ENCODE measurements around the gene CFAP65. TPM values are rescaled to one million over a fixed set of nuclear protein-coding genes. Genes with fewer than 3 reads are reported as not detected.

The CFAP65 gene
- total RNA-seq, 1 donor from 2014 or later = not detected

GRCh38 chr2:218961229-218961628 lies 80.1 kb downstream of the CFAP65 start:
- no peak for ATAC-seq
- peaks cover 87% of the 10 kb centered on the region for H3K27me3 ChIP-seq
- TF ChIP-seq CTCF (IDR thresholded peaks at IDR 0.05) = no peak
- no peaks in the 10 kb centered on the region for H3K9me3 ChIP-seq
- H3K36me3 ChIP-seq = no peaks in the 10 kb centered on the region
- H3K27ac ChIP-seq = no peak overlapping the region
- DNase-seq = no peak
- peaks cover 3% of the 10 kb centered on the region for H3K4me1 ChIP-seq
- intact Hi-C loops (cut with DNase I) = no loop called here
- no peak overlapping the region for H3K4me3 ChIP-seq

GRCh38 chr2:218960309-218961165 lies 80.8 kb downstream of the CFAP65 start:
- Histone ChIP-seq H3K4me1 (peaks cover 3% of the 10 kb centered on the region), H3K4me3 (no peak overlapping the region), H3K27ac (no peak overlapping the region), H3K9me3 (no peaks in the 10 kb centered on the region), H3K36me3 (no peaks in the 10 kb centered on the region), H3K27me3 (peaks cover 86% of the 10 kb centered on the region)
- TF ChIP-seq CTCF (IDR thresholded peaks at IDR 0.05) = no peak
- DNase-seq = no peak
- intact Hi-C loops (cut with DNase I) = no loop called here
- no peak for ATAC-seq

GRCh38 chr2:218959761-218960308 lies 81.5 kb downstream of the CFAP65 start:
- Histone ChIP-seq H3K27ac (no peak overlapping the region), H3K4me3 (peak overlapping the region; percentile 23), H3K36me3 (no peaks in the 10 kb centered on the region), H3K27me3 (peaks cover 79% of the 10 kb centered on the region), H3K4me1 (peaks cover 3% of the 10 kb centered on the region), H3K9me3 (no peaks in the 10 kb centered on the region)
- DNase-seq (no peak), ATAC-seq (no peak)
- intact Hi-C loops (cut with DNase I) = no loop called here
- TF ChIP-seq CTCF (IDR thresholded peaks at IDR 0.05) = no peak

GRCh38 chr2:218959141-218959731 lies 82.1 kb downstream of the CFAP65 start, which contains the start of gene CDK5R2:
Gene CDK5R2, plus strand, starts transcription at chr2:218959666. Its CDS starts 155 bp downstream, at chr2:218959821.
- Histone ChIP-seq H3K4me1 (peaks cover 3% of the 10 kb centered on the region), H3K27ac (no peak within 1 kb of the TSS), H3K4me3 (peak within 1 kb of the TSS; percentile 23), H3K9me3 (no peaks in the 10 kb centered on the region), H3K36me3 (no peaks in the 10 kb centered on the region), H3K27me3 (peaks cover 73% of the 10 kb centered on the region)
- TF ChIP-seq CTCF (IDR thresholded peaks at IDR 0.05) = no peak
- peak; percentile 79 for DNase-seq
- intact Hi-C loops (cut with DNase I) = no loop called here
- ATAC-seq = peak; percentile 67

GRCh38 chr2:218958276-218958675 lies 83.0 kb downstream of the CFAP65 start:
- intact Hi-C loops (cut with DNase I) = no loop called here
- no peaks in the 10 kb centered on the region for H3K9me3 ChIP-seq
- peaks cover 3% of the 10 kb centered on the region for H3K4me1 ChIP-seq
- TF ChIP-seq CTCF (IDR thresholded peaks at IDR 0.05) = no peak
- no peak overlapping the region for H3K4me3 ChIP-seq
- no peaks in the 10 kb centered on the region for H3K36me3 ChIP-seq
- peaks cover 64% of the 10 kb centered on the region for H3K27me3 ChIP-seq
- no peak overlapping the region for H3K27ac ChIP-seq
- ATAC-seq (no peak), DNase-seq (no peak)

All from upper lobe of right lung (tissue), 1 donor.